ENCODE measurements around the gene HMGXB4.

Gene HMGXB4

DNA sequence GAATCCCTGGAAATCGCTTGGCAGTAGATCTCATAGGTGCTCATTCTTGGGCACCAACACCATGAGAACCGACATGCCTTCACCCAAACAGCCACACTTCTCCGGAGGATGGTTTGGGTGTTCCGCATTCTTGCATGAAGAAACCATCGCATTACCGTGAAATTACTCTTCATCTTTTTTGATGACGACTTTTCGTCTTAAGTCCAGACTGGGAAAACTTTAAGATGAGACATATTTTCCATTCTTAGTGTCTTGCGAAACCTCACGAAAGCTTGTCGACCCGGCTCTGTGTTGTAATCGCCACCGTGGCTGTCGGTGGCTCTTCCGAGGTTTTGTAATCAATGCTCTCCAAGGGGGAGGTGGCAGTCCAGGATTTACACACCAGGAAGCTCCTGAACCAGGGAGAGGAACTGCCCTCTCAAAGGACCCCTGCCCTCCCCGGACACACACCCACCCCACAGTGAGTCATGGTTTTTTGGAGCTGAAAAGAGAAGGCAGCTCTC lies 44.1 kb downstream of the HMGXB4 start:
- H3K4me3 ChIP-seq (replicated peaks; ENCODE audit: low read depth, low read length), result peak overlapping the region; percentile 86
- peak; percentile 98 for DNase-seq (ENCODE audit: low read depth)
- TF ChIP-seq, protein P1, sequence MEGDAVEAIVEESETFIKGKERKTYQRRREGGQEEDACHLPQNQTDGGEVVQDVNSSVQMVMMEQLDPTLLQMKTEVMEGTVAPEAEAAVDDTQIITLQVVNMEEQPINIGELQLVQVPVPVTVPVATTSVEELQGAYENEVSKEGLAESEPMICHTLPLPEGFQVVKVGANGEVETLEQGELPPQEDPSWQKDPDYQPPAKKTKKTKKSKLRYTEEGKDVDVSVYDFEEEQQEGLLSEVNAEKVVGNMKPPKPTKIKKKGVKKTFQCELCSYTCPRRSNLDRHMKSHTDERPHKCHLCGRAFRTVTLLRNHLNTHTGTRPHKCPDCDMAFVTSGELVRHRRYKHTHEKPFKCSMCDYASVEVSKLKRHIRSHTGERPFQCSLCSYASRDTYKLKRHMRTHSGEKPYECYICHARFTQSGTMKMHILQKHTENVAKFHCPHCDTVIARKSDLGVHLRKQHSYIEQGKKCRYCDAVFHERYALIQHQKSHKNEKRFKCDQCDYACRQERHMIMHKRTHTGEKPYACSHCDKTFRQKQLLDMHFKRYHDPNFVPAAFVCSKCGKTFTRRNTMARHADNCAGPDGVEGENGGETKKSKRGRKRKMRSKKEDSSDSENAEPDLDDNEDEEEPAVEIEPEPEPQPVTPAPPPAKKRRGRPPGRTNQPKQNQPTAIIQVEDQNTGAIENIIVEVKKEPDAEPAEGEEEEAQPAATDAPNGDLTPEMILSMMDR (IDR thresholded peaks at IDR 0.05; ENCODE audit: low read length, missing control alignments), result no peak

GRCh38 chr22:35303029-35303624 lies 45.8 kb downstream of the HMGXB4 start:
- no peak for DNase-seq (ENCODE audit: low read depth)
- TF ChIP-seq, protein P1 (IDR thresholded peaks at IDR 0.05; ENCODE audit: low read length, missing control alignments), result no peak
- no peak overlapping the region for H3K4me3 ChIP-seq (replicated peaks; ENCODE audit: low read depth, low read length)

DNA sequence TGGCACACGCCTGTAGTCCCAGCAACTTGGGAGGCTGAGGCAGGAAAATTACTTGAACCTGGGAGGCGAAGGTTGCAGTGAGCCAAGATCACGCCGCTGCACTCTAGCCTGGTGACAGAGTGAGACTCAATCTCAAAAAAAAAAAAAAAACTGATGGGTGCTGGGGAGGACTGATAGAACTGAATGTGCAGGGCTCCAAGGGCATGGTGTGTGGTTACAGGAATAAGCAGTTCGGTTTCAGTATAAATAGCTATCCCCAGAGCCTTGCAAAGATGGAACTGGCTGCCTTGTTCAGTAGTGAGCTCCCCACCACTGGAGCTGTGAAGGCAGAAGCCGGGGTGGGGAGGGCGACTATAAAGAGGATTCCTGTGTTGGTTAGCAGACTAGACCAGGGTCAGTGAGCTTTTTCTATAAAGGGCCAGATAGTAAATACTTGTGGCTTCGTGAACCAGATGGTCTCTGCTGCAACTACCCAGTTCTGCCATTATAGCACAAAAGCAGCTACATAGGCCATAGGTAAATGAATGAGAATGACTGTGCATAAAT lies 48.3 kb downstream of the HMGXB4 start:
- TF ChIP-seq, protein P1 (IDR thresholded peaks at IDR 0.05; ENCODE audit: low read length, missing control alignments), result no peak
- H3K4me3 ChIP-seq (replicated peaks; ENCODE audit: low read depth, low read length), result no peak overlapping the region
- no peak for DNase-seq (ENCODE audit: low read depth)

- peak; percentile 14 for DNase-seq (ENCODE audit: low read depth)
- TF ChIP-seq, protein P1 (IDR thresholded peaks at IDR 0.05; ENCODE audit: low read length, missing control alignments), result no peak
- H3K4me3 ChIP-seq (replicated peaks; ENCODE audit: low read depth, low read length), result no peak overlapping the region
Observed at GRCh38 chr22:35306350-35306967, 49.2 kb downstream of the HMGXB4 start.

- TF ChIP-seq, protein P1 (IDR thresholded peaks at IDR 0.05; ENCODE audit: low read length, missing control alignments), result no peak
- no peak for DNase-seq (ENCODE audit: low read depth)
- no peak overlapping the region for H3K4me3 ChIP-seq (replicated peaks; ENCODE audit: low read depth, low read length)
Observed at GRCh38 chr22:35307372-35307771, 50.1 kb downstream of the HMGXB4 start.

GRCh38 chr22:35307892-35308291 lies 50.6 kb downstream of the HMGXB4 start:
- TF ChIP-seq, protein P1 (IDR thresholded peaks at IDR 0.05; ENCODE audit: low read length, missing control alignments), result no peak
- H3K4me3 ChIP-seq (replicated peaks; ENCODE audit: low read depth, low read length), result no peak overlapping the region
- no peak for DNase-seq (ENCODE audit: low read depth)

Data from fibroblast of pulmonary artery (primary cell).